Gastrocnemius medialis (tissue), 4 donors: ENCODE results near the gene ECT2L. TPM values are rescaled to one million over a fixed set of nuclear protein-coding genes. Genes with fewer than 3 reads are reported as not detected.

Experiments used
- ATAC-seq, 2 donors: fragments of 150-250 bp; one replicate each; pipeline ENCODE4 v1.9.1; 2016
- DNase-seq, 2 donors: peaks; one replicate each; pipeline ENCODE4 v3.0.0-alpha.2; 2019
- H3K27ac ChIP-seq, 4 donors: fragments of 200-600 bp; sonication (generic); 1 replicate in 1 of 4; 2 replicates in 3 of 4; pipeline ENCODE4 v1.5.1; 2016 to 2018; ENCODE audit warnings: mild to moderate bottlenecking in 2 of 4, moderate library complexity in 1 of 4
- H3K27me3 ChIP-seq, 3 donors: fragments of 200-600 bp; sonication (generic) in 2 of 3; 1 replicate in 1 of 3; 2 replicates in 2 of 3; pipeline versions ENCODE4 v1.5.1 to v1.6.0; 2016 to 2019; ENCODE audit warnings: mild to moderate bottlenecking in 1 of 3, moderate library complexity in 1 of 3
- H3K36me3 ChIP-seq, 2 donors: fragments of 200-600 bp; sonication (generic) in 1 of 2; one replicate each; pipeline ENCODE4 v1.5.1; 2017 to 2018
- H3K4me1 ChIP-seq, 2 donors: fragments of 200-600 bp; sonication (generic) in 1 of 2; one replicate each; pipeline ENCODE4 v1.5.1; 2016 to 2017; ENCODE audit warnings: mild to moderate bottlenecking in 2 of 2
- H3K4me3 ChIP-seq, 4 donors: fragments of 200-600 bp; sonication (generic) in 3 of 4; 1 replicate in 1 of 4; 2 replicates in 3 of 4; pipeline ENCODE4 v1.5.1; 2016 to 2019; ENCODE audit warnings: mild to moderate bottlenecking in 2 of 4
- H3K9me3 ChIP-seq, 3 donors: fragments of 200-600 bp; sonication (generic) in 2 of 3; 1 replicate in 1 of 3; 2 replicates in 2 of 3; pipeline ENCODE4 v1.5.1; 2016 to 2019
- POLR2A ChIP-seq, 2 donors: fragments of 450-650 bp; IDR thresholded peaks; one replicate each; pipeline ENCODE4 v1.6.1; 2017; ENCODE audit warnings: antibody characterized with exemption in 2 of 2, mild to moderate bottlenecking in 2 of 2, moderate library complexity in 2 of 2
- in situ Hi-C, 4 donors: fragments of 200-750 bp; cut with MboI; loops; one replicate each; pipeline versions ENCODE4 v1.15.0 to v1.8.0; 2017; ENCODE audit warnings: low sequenced_read_pairs in 4 of 4
- intact Hi-C: fragments of 100-400 bp; cut with DNase I; formaldehyde crosslinking; loops from one replicate; pipeline ENCODE4 v1.15.1; 2023; ENCODE audit warnings: low total_unique reads
- total RNA-seq, 4 donors: library from RNA; depleted of rRNA; stranded (reverse); fragments of >200 nt; gene quantifications; one replicate each; pipeline versions ENCODE4 v1.1.0 to v1.2.3, GENCODE V29; 2016
- TF ChIP-seq, protein P1 (sequence below), 5 experiments: fragments of 450-650 bp in 3 of 5; fragments of 200-600 bp in 2 of 5; sonication (generic) in 2 of 5; IDR thresholded peaks in 4 of 5; conservative IDR thresholded peaks in 1 of 5; 1 replicate in 4 of 5; 2 replicates in 1 of 5; pipeline ENCODE4 v1.5.1; 2016 to 2019; ENCODE audit warnings: antibody characterized with exemption in 5 of 5, mild to moderate bottlenecking in 3 of 5, moderate library complexity in 3 of 5

The ECT2L gene
- total RNA-seq, 4 donors from 2014 or later: not detected

DNA sequence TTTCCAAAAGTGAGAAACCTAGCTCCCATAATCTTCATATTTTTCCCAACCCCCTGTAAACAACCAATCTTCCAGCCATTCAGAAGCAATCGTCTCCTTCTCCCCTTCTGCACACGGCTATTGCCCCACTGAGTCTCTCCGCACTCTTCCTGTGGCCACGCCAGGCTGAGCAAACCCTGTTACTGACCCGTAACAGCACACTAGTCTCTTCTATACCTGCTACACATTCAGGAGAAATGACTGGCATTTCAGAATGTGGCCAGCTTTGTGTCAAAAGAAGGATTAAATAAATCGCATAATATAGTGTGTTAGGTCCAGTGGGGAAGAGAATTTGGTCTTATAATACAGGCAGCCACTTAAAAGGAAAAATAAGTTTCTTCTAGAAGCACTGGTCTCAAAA lies 41.4 kb downstream of the ECT2L start:
- TF ChIP-seq, protein P1, sequence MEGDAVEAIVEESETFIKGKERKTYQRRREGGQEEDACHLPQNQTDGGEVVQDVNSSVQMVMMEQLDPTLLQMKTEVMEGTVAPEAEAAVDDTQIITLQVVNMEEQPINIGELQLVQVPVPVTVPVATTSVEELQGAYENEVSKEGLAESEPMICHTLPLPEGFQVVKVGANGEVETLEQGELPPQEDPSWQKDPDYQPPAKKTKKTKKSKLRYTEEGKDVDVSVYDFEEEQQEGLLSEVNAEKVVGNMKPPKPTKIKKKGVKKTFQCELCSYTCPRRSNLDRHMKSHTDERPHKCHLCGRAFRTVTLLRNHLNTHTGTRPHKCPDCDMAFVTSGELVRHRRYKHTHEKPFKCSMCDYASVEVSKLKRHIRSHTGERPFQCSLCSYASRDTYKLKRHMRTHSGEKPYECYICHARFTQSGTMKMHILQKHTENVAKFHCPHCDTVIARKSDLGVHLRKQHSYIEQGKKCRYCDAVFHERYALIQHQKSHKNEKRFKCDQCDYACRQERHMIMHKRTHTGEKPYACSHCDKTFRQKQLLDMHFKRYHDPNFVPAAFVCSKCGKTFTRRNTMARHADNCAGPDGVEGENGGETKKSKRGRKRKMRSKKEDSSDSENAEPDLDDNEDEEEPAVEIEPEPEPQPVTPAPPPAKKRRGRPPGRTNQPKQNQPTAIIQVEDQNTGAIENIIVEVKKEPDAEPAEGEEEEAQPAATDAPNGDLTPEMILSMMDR (IDR thresholded peaks at IDR 0.05 in 4 of 5, conservative IDR thresholded peaks at IDR 0.05 in 1 of 5): no peak
- TF ChIP-seq POLR2A (IDR thresholded peaks at IDR 0.05): no peak
- DNase-seq (no peak), ATAC-seq (no peak)
- in situ Hi-C loops: no loop called here
- H3K4me1 ChIP-seq: no peaks in the 10 kb centered on the region
- H3K4me3 ChIP-seq: no peak overlapping the region
- no peaks in the 10 kb centered on the region for H3K36me3 ChIP-seq
- intact Hi-C loops: no loop called here
- no peak overlapping the region for H3K27ac ChIP-seq
- no peaks in the 10 kb centered on the region for H3K27me3 ChIP-seq
- no peaks in the 10 kb centered on the region for H3K9me3 ChIP-seq

DNA sequence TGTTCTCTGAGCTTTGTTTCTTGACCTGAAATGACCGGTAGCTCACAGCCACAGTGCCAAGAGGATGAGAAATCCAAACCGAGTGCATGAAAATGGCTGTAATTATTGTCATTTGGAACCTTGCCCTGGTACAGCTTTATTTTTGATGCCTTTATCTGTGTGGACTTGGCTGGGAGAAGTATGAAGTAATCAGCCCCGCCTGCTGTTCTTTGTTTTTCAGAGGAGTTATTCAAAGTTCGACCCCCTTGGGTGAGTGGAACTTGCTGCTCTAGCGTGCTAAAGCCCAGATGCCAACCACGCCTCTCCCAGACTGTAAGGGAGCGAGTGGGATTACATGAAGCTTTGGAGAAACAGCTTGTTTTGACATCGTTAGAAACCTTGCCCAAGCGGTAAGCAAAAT lies 48.3 kb downstream of the ECT2L start:
- in situ Hi-C loops (no loop called here), intact Hi-C loops (no loop called here)
- Histone ChIP-seq H3K4me3 (peak overlapping the region in 2 of 4 donors; percentile 16 to 24), H3K9me3 (no peaks in the 10 kb centered on the region), H3K27me3 (no peaks in the 10 kb centered on the region), H3K27ac (no peak overlapping the region), H3K36me3 (no peaks in the 10 kb centered on the region), H3K4me1 (no peaks in the 10 kb centered on the region)
- ATAC-seq: peak in 1 of 2 donors; percentile 56
- TF ChIP-seq, protein P1 (IDR thresholded peaks at IDR 0.05 in 4 of 5, conservative IDR thresholded peaks at IDR 0.05 in 1 of 5): no peak
- TF ChIP-seq POLR2A (IDR thresholded peaks at IDR 0.05): no peak
- DNase-seq: peak in 1 of 2 donors; percentile 4

- Histone ChIP-seq H3K36me3 (no peaks in the 10 kb centered on the region), H3K27ac (no peak overlapping the region), H3K4me3 (no peak overlapping the region), H3K27me3 (no peaks in the 10 kb centered on the region), H3K4me1 (no peaks in the 10 kb centered on the region), H3K9me3 (no peaks in the 10 kb centered on the region)
- ATAC-seq (no peak), DNase-seq (no peak)
- TF ChIP-seq POLR2A (IDR thresholded peaks at IDR 0.05): no peak
- TF ChIP-seq, protein P1 (IDR thresholded peaks at IDR 0.05 in 4 of 5, conservative IDR thresholded peaks at IDR 0.05 in 1 of 5): no peak
- intact Hi-C loops (no loop called here), in situ Hi-C loops (no loop called here)
Observed at GRCh38 chr6:138847884-138848283, 52.0 kb downstream of the ECT2L start.

GRCh38 chr6:138848461-138848860 lies 52.6 kb downstream of the ECT2L start:
- intact Hi-C loops: no loop called here
- TF ChIP-seq, protein P1 (IDR thresholded peaks at IDR 0.05 in 4 of 5, conservative IDR thresholded peaks at IDR 0.05 in 1 of 5): no peak
- no peak for TF ChIP-seq POLR2A (IDR thresholded peaks at IDR 0.05)
- no peak for ATAC-seq
- DNase-seq: no peak
- Histone ChIP-seq H3K36me3 (no peaks in the 10 kb centered on the region), H3K27ac (no peak overlapping the region), H3K4me3 (no peak overlapping the region), H3K9me3 (no peaks in the 10 kb centered on the region), H3K4me1 (no peaks in the 10 kb centered on the region), H3K27me3 (no peaks in the 10 kb centered on the region)
- in situ Hi-C loops: no loop called here

GRCh38 chr6:138849791-138850190 lies 53.9 kb downstream of the ECT2L start:
- no peak for DNase-seq
- Histone ChIP-seq H3K4me1 (no peaks in the 10 kb centered on the region), H3K4me3 (no peak overlapping the region), H3K27ac (no peak overlapping the region), H3K9me3 (no peaks in the 10 kb centered on the region), H3K27me3 (no peaks in the 10 kb centered on the region), H3K36me3 (no peaks in the 10 kb centered on the region)
- ATAC-seq: no peak
- intact Hi-C loops: no loop called here
- TF ChIP-seq, protein P1 (IDR thresholded peaks at IDR 0.05 in 4 of 5, conservative IDR thresholded peaks at IDR 0.05 in 1 of 5): no peak
- no peak for TF ChIP-seq POLR2A (IDR thresholded peaks at IDR 0.05)
- in situ Hi-C loops: no loop called here
